Amygdala (tissue), 56 donors: ENCODE measurements around the gene NAIF1.
"Not testable (repeated sequence)": the region's sequence is repeated elsewhere in the genome, so short reads cannot be mapped to it uniquely, and the experiment has no call there.

Source experiments
- DNase-seq, 56 donors: peaks; one replicate each; lab custom pipeline; 2025; lab: John Stamatoyannopoulos, UW

NAIF1 gene

GRCh38 chr9:128066713-128067644, at the start of gene NAIF1:
NAIF1 (minus strand) TSS chr9:128067320; CDS start chr9:128067101, 219 bp downstream.
- DNase-seq: peak; percentile 45 to 99 (median 96)

- DNase-seq: no peak
These were observed 49.3 kb upstream of the NAIF1 start for GRCh38 chr9:128116104-128117083.

GRCh38 chr9:128115187-128116103, 48.3 kb upstream of the NAIF1 start:
- DNase-seq: no peak

- no peak for DNase-seq
These were observed 47.4 kb upstream of the NAIF1 start for GRCh38 chr9:128114326-128115186.

- DNase-seq: no peak
These were observed 46.6 kb upstream of the NAIF1 start for GRCh38 chr9:128113526-128114325.

- not testable (repeated sequence) for DNase-seq
These were observed 44.6 kb upstream of the NAIF1 start for GRCh38 chr9:128111726-128112125.

GRCh38 chr9:128109050-128109709, 42.1 kb upstream of the NAIF1 start:
- DNase-seq: no peak

- no peak for DNase-seq
These were observed 41.3 kb upstream of the NAIF1 start for GRCh38 chr9:128108269-128109049.

GRCh38 chr9:128107468-128108268, 40.5 kb upstream of the NAIF1 start:
- no peak for DNase-seq

GRCh38 chr9:128106940-128107467, 39.9 kb upstream of the NAIF1 start:
- DNase-seq: no peak

GRCh38 chr9:128106181-128106939, 39.2 kb upstream of the NAIF1 start:
- no peak for DNase-seq

GRCh38 chr9:128105538-128106175, 38.5 kb upstream of the NAIF1 start:
- no peak for DNase-seq

- peak in 2 of 56 donors; percentile 10 to 43 for DNase-seq
These were observed 37.1 kb upstream of the NAIF1 start for GRCh38 chr9:128104171-128104618.

GRCh38 chr9:128103589-128103962, 36.5 kb upstream of the NAIF1 start:
- no peak for DNase-seq
